Stimulated activated CD4-positive, alpha-beta T cell treated with anti-CD3 and anti-CD28 coated beads, Interleukin-2, amount 100 ng/mL, for 4 hours (primary cell): ENCODE data around the gene USP17L30.
"Not testable (repeated sequence)": the region's sequence is repeated elsewhere in the genome, so short reads cannot be mapped to it uniquely, and the experiment has no call there.

Source experiments
- DNase-seq: peaks from one replicate; pipeline ENCODE4 v3.0.0-alpha.2; 2020; ENCODE audit warnings: low read depth

Gene USP17L30

GRCh38 chr4:9362829-9363228, at the start of gene USP17L30:
TSS of gene USP17L30 (plus strand) at chr4:9363129. CDS start at chr4:9363129, 0 bp downstream.
- DNase-seq: not testable (repeated sequence)

GRCh38 chr4:9324191-9324590, 38.7 kb upstream of the USP17L30 start:
- not testable (repeated sequence) for DNase-seq

GRCh38 chr4:9324865-9325264, 38.1 kb upstream of the USP17L30 start, which contains the start of gene USP17L24:
TSS of gene USP17L24 (plus strand) at chr4:9325165. CDS start at chr4:9325165, 0 bp downstream.
- DNase-seq: not testable (repeated sequence)

DNA sequence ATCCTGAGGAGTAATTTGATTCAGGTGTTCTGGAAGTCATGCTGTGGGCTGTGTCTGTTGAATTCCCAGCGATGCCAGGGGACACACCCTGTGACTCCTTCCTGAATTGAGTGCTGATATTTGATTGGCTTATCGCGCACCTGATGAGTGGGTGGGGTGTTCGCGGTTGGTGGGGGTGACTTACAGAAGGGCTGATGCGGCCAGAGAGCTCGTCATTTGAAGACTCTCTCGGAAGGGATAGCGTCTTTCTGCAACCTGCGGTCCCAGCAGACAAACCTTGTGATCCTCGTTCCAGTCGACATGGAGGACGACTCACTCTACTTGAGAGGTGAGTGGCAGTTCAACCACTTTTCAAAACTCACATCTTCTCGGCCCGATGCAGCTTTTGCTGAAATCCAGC, 33.3 kb upstream of the USP17L30 start, which contains the start of gene USP17L25:
USP17L25 (plus strand) TSS at position 301 of the 400 bp plus-strand sequence; CDS start at position 301, 0 bp downstream.
- not testable (repeated sequence) for DNase-seq

GRCh38 chr4:9334358-9334757, 28.6 kb upstream of the USP17L30 start, which contains the start of gene USP17L26:
TSS of gene USP17L26 (plus strand) at chr4:9334658. CDS start at chr4:9334658, 0 bp downstream.
- DNase-seq: not testable (repeated sequence)

DNA sequence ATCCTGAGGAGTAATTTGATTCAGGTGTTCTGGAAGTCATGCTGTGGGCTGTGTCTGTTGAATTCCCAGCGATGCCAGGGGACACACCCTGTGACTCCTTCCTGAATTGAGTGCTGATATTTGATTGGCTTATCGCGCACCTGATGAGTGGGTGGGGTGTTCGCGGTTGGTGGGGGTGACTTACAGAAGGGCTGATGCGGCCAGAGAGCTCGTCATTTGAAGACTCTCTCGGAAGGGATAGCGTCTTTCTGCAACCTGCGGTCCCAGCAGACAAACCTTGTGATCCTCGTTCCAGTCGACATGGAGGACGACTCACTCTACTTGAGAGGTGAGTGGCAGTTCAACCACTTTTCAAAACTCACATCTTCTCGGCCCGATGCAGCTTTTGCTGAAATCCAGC, 23.8 kb upstream of the USP17L30 start, which contains the start of gene USP17L5:
USP17L5 (plus strand) TSS at position 301 of the 400 bp plus-strand sequence; CDS start at position 301, 0 bp downstream.
- not testable (repeated sequence) for DNase-seq

- DNase-seq: not testable (repeated sequence)
Observed at GRCh38 chr4:9343848-9344247, 19.1 kb upstream of the USP17L30 start, which contains the start of gene USP17L27. TSS of gene USP17L27 (plus strand) at chr4:9344148. CDS start at chr4:9344148, 0 bp downstream.

DNA sequence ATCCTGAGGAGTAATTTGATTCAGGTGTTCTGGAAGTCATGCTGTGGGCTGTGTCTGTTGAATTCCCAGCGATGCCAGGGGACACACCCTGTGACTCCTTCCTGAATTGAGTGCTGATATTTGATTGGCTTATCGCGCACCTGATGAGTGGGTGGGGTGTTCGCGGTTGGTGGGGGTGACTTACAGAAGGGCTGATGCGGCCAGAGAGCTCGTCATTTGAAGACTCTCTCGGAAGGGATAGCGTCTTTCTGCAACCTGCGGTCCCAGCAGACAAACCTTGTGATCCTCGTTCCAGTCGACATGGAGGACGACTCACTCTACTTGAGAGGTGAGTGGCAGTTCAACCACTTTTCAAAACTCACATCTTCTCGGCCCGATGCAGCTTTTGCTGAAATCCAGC, 14.3 kb upstream of the USP17L30 start, which contains the start of gene USP17L28:
USP17L28 (plus strand) TSS at position 301 of the 400 bp plus-strand sequence; CDS start at position 301, 0 bp downstream.
- DNase-seq: not testable (repeated sequence)

GRCh38 chr4:9350866-9351265, 12.1 kb upstream of the USP17L30 start:
- DNase-seq: not testable (repeated sequence)

DNA sequence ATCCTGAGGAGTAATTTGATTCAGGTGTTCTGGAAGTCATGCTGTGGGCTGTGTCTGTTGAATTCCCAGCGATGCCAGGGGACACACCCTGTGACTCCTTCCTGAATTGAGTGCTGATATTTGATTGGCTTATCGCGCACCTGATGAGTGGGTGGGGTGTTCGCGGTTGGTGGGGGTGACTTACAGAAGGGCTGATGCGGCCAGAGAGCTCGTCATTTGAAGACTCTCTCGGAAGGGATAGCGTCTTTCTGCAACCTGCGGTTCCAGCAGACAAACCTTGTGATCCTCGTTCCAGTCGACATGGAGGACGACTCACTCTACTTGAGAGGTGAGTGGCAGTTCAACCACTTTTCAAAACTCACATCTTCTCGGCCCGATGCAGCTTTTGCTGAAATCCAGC, 9.6 kb upstream of the USP17L30 start, which contains the start of gene USP17L29:
USP17L29 (plus strand) TSS at position 301 of the 400 bp plus-strand sequence; CDS start at position 301, 0 bp downstream.
- not testable (repeated sequence) for DNase-seq

DNA sequence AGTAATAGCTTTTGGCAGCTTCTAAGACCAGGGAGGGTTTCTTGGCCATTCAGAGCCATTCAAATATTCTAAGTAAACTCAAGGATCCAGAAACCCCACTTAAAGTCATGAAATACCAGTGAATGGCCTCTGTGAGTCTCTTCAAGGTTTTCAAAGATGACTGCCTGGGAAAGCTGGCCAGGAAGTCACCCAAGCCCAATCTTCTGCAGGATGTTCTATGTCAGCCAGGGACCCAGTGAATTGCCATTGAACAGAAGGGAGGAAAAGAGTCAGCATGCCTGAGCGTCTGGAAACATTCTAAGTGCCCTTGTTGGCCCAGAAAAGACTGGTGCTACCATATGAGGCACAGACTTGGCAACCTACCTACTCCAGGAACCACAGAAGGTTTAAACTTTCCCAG, 17.0 kb downstream of the USP17L30 start:
- DNase-seq: not testable (repeated sequence)

GRCh38 chr4:9381012-9381534, 18.1 kb downstream of the USP17L30 start:
- DNase-seq: peak; percentile 44

GRCh38 chr4:9384126-9384525, 21.2 kb downstream of the USP17L30 start:
- DNase-seq: no peak

GRCh38 chr4:9389001-9389400, 26.1 kb downstream of the USP17L30 start:
- not testable (repeated sequence) for DNase-seq

GRCh38 chr4:9405774-9406173, 42.8 kb downstream of the USP17L30 start:
- not testable (repeated sequence) for DNase-seq

- DNase-seq: not testable (repeated sequence)
Observed at GRCh38 chr4:9406491-9406890, 43.6 kb downstream of the USP17L30 start.

GRCh38 chr4:9409793-9410192, 46.9 kb downstream of the USP17L30 start:
- no peak for DNase-seq
